NCI-H2196 treated with DMSO at 0.1 percent for 48 hours (cell line): ENCODE results near the gene PLA2G6.

Experiments
- DNase-seq: peaks from one replicate; lab custom pipeline; 2025; ENCODE audit not compliant: unreplicated experiment; lab: John Stamatoyannopoulos, UW

The PLA2G6 gene

GRCh38 chr22:38214302-38215056, 32.8 kb upstream of the PLA2G6 start:
- no peak for DNase-seq

DNA sequence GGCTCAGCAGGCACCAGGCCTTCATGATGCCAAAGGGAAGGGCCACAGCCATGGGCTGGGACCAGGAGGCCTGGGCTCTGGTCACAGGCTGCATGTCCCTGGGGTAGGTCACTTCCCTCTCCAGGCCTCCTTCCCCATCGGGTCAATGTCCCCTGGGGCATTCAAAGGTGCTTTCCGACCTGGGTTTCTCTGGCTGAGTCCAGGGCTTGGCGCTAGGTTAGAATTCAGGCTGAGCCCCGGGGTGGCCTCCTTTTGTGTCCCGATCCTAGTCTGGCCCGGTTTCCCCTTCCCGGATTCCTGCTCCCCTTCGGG, 32.3 kb upstream of the PLA2G6 start:
- no peak for DNase-seq

DNA sequence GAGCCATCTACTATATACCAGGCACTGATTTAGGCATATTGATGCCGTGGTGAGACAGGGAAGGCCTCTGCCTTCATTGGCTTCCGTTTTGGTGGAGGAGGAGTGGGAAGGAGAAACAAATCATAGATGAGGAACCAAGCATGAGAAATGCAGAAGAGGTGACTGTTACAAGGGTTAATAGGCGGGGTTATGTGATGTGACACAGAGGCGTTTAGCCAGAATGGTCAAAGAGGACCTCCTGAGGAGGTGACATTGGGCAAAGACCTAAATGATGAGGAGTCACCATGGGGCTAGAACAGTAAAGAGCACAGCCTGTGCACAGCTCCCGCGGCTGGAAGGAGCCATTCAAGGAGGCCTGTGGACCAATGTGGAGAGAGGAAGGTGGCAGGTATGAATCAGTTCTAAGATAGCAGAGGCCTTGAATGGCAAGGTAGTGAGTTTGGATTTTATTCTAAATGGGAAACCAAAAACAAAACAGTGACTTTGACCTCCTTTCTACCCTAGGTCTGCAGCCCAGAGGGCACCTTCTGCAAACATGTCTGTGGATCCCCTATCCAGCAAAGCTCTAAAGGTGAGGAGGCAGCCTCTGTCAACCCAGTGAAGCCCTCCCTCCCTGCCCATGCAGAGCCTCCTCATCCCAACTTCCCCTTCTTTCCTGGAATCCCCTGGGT, 31.8 kb upstream of the PLA2G6 start:
- DNase-seq = no peak

GRCh38 chr22:38212442-38212841, 30.8 kb upstream of the PLA2G6 start:
- no peak for DNase-seq

DNA sequence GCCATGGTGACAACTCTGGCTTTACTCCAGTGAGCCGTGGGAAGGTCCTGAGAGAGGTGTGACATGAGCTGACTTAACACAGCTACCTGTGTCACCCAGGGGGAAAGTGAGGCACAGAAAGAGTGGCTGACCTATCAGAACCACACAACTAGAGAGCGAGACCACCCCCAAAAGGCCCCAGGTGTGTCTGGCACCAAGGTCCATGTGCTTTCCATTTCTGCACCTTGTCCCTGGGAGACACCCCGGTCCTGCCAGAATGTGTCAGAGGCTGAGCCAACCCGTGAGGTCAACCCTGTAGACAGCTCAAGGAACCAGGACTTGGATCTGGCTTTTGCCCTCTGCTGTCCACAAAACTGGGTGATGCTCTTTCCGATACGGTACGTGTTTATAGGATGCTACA, 29.9 kb upstream of the PLA2G6 start:
- no peak for DNase-seq

- no peak for DNase-seq
Observed at GRCh38 chr22:38208551-38208968, 26.9 kb upstream of the PLA2G6 start.

DNA sequence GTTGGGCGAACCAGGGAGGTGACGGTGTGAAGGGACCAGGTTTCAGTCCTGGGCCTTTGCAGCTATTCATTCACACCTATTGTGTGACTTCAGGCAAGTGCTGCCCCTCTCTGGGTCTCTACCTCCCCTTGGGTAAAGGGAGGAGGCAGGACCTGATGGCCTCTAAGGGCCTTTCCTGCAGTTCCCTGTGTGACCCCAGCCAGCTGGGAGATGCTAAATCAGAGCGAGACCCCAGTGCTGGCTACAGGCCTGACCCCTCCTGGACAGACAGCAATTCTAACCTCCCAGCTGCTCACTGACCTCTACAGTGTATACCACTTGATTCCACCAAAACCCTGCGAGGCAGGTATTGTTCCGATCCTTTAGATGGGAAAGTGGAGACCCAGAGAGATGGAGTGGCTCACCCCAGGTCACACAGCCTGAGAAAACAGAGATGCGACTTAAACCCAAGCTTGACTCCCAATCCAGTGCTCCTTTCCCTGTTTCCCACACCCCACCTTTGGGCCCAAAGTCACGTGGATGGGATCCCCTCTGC, 26.3 kb upstream of the PLA2G6 start:
- DNase-seq = no peak

DNA sequence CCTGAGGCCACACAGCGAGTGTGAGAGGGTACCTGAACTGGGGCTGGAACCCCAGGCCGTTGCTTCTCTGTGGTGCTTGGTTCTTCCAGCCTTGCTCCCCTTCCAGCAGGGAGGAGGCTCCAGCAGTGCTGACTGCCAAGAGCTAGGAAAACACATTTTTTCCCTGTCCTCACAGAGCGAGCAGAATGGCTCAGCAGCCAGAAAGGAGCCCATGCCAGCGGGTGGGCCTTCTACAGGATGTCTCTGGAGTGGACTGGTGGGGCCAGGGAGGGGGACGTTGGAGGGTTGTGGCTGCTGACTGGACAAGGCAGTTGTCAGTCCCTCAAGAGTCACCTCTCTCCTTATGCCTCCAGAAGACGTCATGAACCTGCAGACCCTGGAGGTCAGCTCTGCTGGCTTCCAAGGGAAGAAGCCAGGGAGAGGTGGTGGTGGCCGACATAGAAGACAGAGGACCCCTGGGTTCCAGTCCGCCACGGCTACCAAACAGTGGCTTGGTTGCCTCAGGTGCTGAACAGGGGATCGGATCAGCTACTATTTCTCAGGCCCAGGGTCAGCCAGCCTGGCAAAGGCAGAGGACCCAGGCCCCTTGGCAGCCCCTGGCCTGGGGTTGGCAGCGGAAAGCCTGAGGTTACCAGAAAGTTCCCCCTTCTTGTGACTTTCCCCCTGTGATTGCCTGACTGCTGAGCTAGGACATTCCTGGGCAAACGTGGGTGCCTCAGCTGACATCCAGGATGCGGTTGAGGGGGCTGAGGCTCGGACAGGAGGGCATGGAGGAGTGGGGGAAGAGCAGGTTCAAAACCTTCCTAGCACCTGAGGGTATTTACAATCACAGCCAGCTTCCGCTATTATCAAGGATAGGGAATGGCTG, 23.9 kb upstream of the PLA2G6 start:
- no peak for DNase-seq

DNA sequence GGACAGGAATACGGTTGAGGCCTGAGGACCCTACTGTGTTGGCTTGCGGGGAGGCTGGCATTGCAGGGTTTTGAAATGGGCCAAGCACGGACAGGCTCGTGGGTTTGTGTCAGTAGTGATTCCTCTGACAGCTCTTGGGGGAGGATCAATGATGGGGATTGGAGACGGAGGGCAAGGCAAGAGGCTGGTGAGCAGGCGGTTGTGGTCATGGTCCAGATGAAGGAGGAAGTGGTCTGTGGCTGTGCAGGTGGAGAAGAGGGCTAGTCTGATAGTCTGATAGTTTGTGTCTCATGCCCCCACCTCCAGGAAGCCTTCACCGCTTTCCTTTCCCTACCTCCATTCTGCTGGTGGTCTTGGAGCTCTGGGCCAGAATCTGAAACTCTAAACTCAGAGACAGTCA, 23.2 kb upstream of the PLA2G6 start:
- DNase-seq = no peak

GRCh38 chr22:38203855-38204514, 22.4 kb upstream of the PLA2G6 start:
- DNase-seq = no peak

DNA sequence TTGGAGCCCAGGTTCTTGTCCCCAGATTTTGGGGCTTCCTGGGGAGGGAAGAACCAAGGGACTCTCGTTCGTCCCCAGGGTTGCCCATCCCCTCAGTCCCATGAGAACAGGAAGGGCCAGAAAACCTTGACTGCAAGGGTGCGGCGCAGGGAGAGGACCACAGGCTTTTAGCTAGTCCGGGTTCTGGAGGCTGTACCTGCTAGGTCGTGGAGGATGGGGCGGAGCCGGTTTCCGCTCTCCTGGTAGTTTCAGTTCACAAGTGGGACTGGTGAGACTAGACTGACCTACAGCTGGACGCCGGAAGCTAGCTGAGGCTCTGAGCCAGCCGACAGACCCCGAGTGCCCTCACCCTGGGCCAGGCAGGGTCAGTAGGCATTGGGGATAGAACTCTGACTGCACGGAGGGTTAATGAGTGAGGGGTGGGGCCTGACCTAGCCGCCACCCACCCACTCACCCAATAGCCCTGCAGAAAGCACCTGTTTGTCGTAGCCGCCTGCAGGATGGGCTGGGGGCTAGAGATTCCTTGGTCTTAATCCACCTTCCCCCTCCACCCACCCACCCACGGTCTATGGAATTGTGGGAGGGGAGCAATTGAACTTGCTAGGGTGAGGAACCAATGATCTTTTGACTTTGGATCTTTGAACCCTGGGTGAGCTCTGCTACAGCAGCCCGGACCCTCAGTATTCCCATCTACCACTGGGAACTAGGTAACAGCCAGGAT, 21.6 kb upstream of the PLA2G6 start:
- DNase-seq = no peak

GRCh38 chr22:38202437-38203089, 20.9 kb upstream of the PLA2G6 start:
- DNase-seq = no peak

DNA sequence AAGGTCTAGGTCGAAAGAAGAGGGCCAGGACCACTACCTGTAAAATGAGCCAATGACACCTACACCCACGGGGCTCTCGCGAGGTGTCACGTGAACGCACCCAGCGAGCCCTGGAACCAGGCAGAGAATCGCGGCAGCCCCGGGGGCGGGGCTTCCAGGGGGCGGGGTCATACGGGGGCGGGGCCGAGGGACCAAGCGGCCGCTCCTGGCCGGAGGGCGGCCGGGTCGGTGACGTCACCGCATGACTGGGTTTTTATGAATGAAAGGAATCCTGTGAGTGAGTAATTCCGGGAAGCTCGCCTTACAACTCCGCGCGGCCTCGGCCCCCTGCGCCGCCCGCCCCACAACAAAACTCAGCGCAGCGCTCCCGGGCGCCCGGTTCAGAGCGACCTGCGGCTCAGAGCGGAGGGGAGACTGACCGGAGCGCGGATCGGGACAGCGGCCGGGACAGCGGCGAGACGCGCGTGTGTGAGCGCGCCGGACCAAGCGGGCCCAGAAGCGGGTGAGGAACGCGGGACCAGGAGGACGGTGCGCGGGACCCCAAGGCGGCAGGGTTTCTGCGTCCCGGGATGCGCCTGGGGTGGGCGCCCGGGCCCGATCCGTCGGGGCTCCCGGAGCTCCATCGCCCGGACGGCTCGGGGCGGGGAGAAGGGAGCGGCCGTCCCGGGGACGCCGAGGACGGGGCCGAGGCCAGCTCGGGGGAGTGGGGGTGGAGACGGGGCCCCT, 20.2 kb upstream of the PLA2G6 start, which contains the start of gene MAFF:
Gene MAFF (plus strand): TSS at position 284 of the 726 bp plus-strand sequence. CDS start 11,860 bp downstream, outside the sequence.
- DNase-seq = peak; percentile 65

GRCh38 chr22:38201371-38201710, 19.7 kb upstream of the PLA2G6 start:
- no peak for DNase-seq

DNA sequence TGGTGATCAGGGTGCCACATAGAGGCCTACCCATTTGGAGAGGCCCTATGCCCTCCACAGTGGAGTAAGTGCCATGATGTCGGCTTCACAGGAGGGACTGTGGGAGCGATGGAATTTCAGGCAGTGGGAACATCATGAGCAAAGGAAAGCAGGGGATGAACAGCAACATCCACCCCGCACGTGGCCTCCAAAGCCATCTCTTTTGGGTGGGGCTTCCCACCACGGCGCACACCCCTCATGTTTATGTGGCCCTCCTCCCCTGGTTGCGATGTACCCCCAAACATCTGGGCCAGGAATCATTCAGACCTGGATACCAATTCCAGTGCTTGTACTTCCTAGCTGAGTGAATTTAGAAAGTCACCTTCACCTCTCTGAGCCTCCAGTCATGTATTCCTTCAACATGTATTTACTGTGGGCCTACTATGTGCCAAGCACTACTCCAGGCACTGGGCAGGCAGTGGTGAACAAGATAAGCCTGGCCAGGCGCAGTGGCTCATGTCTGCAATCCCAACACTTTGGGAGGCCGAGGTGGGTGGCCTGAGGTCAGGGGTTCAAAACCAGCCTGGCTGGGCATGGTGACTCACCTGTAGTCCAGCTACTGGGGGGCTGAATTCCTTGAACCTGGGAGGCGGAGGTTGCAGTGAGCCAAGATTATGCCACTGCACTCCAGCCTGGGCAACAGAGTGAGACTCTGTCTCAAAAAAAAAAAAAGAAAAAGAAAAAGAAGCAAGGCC, 18.4 kb upstream of the PLA2G6 start:
- no peak for DNase-seq

DNA sequence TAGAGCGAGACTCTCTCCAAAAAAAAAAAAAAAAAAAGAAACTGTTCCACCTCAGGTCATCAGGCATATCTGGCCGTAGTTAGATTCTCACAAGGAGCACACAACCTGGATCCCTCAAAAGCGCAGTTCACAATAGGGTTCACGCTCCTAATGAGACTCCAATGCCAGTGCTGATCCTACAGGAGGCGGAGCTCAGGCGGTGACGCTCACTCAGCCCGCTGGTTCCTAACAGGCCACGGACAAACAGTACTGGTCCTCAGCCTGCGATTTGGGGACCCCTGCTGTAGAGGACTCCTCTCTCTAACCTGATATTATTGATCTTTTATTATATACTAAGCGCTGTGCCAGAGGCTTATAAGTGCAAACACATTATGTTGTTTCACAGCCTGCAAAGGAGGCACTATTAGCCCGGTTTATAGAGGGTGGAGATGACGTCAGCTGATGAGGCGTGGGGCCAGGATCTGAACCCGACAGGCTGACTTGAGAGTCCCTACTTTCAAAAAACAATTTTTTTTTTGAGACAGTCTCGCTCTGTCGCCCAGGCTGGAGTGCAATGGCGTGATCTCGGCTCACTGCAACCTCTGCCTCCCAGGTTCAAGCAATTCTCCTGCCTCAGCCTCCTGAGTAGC, 15.3 kb upstream of the PLA2G6 start:
- no peak for DNase-seq

DNA sequence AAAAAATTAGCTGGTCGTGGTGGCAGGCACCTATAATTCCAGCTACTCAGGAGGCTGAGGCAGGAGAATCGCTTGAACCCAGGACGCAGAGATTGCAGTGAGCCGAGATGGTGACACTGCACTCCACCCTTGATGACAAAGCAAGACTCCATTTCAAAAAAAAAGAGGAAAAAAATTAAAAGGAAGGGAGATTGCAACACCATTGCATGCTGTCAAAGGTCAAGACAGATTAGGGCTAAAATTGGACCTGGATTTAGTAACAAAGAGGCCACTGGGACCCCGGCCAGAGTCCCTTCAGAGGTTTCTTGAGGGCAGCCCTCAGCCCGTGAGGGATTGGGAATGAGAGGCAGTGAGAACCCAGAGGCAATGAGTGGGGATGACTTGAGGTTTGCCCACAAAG, 11.9 kb upstream of the PLA2G6 start:
- DNase-seq = no peak

GRCh38 chr22:38192475-38192863, 10.8 kb upstream of the PLA2G6 start:
- DNase-seq = no peak
